H1 (cell line): Measurements from ENCODE around the gene TK1. TPM values are rescaled to one million over a fixed set of nuclear protein-coding genes. Genes with fewer than 3 reads are reported as not detected.

Experiments
- CTCF ChIA-PET: fragments of 300-600 bp; sonication (Branson Sonifier 250); formaldehyde crosslinking; loops from one replicate; lab custom pipeline; 2021; ENCODE audit not compliant: partially characterized antibody; lab: Charles Lee
- POLR2A ChIA-PET: fragments of 300-600 bp; sonication (Branson Sonifier 250); formaldehyde crosslinking; loops from one replicate; lab custom pipeline; 2021; ENCODE audit warnings: inconsistent platforms; ENCODE audit not compliant: partially characterized antibody; lab: Charles Lee
- DNase-seq, 2 experiments: peaks; one replicate each; pipeline versions ENCODE4 v3.0.0 to v3.0.0-alpha.2; 2010 to 2022; ENCODE audit warnings: low spot score in 2 of 2, low read depth in 1 of 2, mixed read lengths in 1 of 2
- FAIRE-seq: peaks from 2 replicates; lab custom pipeline; 2011; peaks lifted over from hg19 to GRCh38; lab: Jason Lieb, UNC
- H2AFZ ChIP-seq: 2 replicates; pipeline ENCODE4 v1.8.1; 2012; ENCODE audit warnings: low read length, inconsistent platforms
- H2AK5ac ChIP-seq: 2 replicates; pipeline ENCODE4 v1.6.1; 2013; ENCODE audit warnings: low read depth, low read length
- H2BK120ac ChIP-seq: replicated peaks from 2 replicates; pipeline ENCODE3; 2013; ENCODE audit warnings: low read depth, low read length, inconsistent platforms
- H2BK12ac ChIP-seq: 2 replicates; pipeline ENCODE4 v1.6.1; 2013; ENCODE audit warnings: low read depth, low read length
- H2BK15ac ChIP-seq: 2 replicates; pipeline ENCODE4 v1.6.1; 2013; ENCODE audit warnings: low read length
- H2BK20ac ChIP-seq: 2 replicates; pipeline ENCODE4 v1.6.1; 2013; ENCODE audit warnings: low read length
- H2BK5ac ChIP-seq: 2 replicates; pipeline ENCODE4 v1.6.1; 2013; ENCODE audit warnings: low read depth, low read length
- H3K14ac ChIP-seq: 2 replicates; pipeline ENCODE4 v1.6.1; 2013; ENCODE audit warnings: inconsistent platforms; ENCODE audit not compliant: insufficient read length
- H3K18ac ChIP-seq: 2 replicates; pipeline ENCODE4 v1.6.1; 2013; ENCODE audit warnings: low read length; ENCODE audit errors: extremely low read depth
- H3K23ac ChIP-seq: 2 replicates; pipeline ENCODE4 v1.6.1; 2013; ENCODE audit warnings: inconsistent platforms; ENCODE audit not compliant: insufficient read length
- H3K23me2 ChIP-seq: 2 replicates; pipeline ENCODE4 v1.6.1; 2013; ENCODE audit warnings: low read depth, low read length
- H3K27ac ChIP-seq: 2 replicates; pipeline ENCODE4 v1.6.1; 2011; ENCODE audit warnings: low read depth, low read length, inconsistent platforms
- H3K27me3 ChIP-seq, 4 experiments: replicated peaks in 1 of 4; 1 replicate in 1 of 4; 2 replicates in 3 of 4; pipeline versions ENCODE4 v1.6.1 to v1.8.1; 2011 to 2013; ENCODE audit warnings: low read length in 3 of 4, mild to moderate bottlenecking in 3 of 4, inconsistent platforms in 2 of 4, mixed read lengths in 2 of 4, moderate library complexity in 1 of 4; ENCODE audit not compliant: control insufficient read depth in 3 of 4, insufficient read depth in 3 of 4; ENCODE audit errors: extremely low read depth in 1 of 4
- H3K36me3 ChIP-seq, 4 experiments: 2 replicates each; pipeline versions ENCODE4 v1.6.1 to v1.8.1; 2011 to 2013; ENCODE audit warnings: mild to moderate bottlenecking in 4 of 4, low read length in 3 of 4, moderate library complexity in 2 of 4, control low read depth in 1 of 4, inconsistent platforms in 1 of 4; ENCODE audit not compliant: insufficient read depth in 4 of 4, control insufficient read depth in 2 of 4
- H3K4ac ChIP-seq: replicated peaks from 2 replicates; pipeline ENCODE3; 2013; ENCODE audit warnings: low read length, low read depth, mixed read lengths, inconsistent platforms; ENCODE audit not compliant: insufficient read length
- H3K4me1 ChIP-seq, 4 experiments: replicated peaks in 1 of 4; 1 replicate in 1 of 4; 2 replicates in 3 of 4; pipeline versions ENCODE4 v1.6.1 to v1.8.1; 2011 to 2013; ENCODE audit warnings: low read length in 3 of 4, inconsistent platforms in 2 of 4, mixed read lengths in 1 of 4; ENCODE audit not compliant: insufficient read depth in 4 of 4, control insufficient read depth in 3 of 4
- H3K4me2 ChIP-seq, 2 experiments: 2 replicates each; pipeline versions ENCODE4 v1.6.1 to v1.8.1; 2011 to 2013; ENCODE audit warnings: low read depth in 2 of 2, low read length in 2 of 2, control low read depth in 1 of 2, inconsistent platforms in 1 of 2, mild to moderate bottlenecking in 1 of 2; ENCODE audit not compliant: insufficient read depth in 1 of 2
- H3K4me3 ChIP-seq, 4 experiments: fragments of 200-600, 300-600 bp in 1 of 4; sonication (generic), shearing (Covaris generic), sonication (Bioruptor Twin) in 1 of 4; 2 replicates each; pipeline versions ENCODE4 v1.5.1 to v1.8.1; 2011 to 2016; ENCODE audit warnings: low read length in 4 of 4, low read depth in 3 of 4, control low read depth in 2 of 4, inconsistent platforms in 2 of 4, mild to moderate bottlenecking in 2 of 4, mixed read lengths in 1 of 4, moderate library complexity in 1 of 4; ENCODE audit not compliant: insufficient read depth in 2 of 4; ENCODE audit errors: extremely low read depth in 1 of 4
- H3K56ac ChIP-seq: replicated peaks from 2 replicates; pipeline ENCODE3; 2013; ENCODE audit warnings: low read depth, mild to moderate bottlenecking, mixed read lengths, low read length, inconsistent platforms; ENCODE audit not compliant: insufficient read length
- H3K79me1 ChIP-seq: 2 replicates; pipeline ENCODE4 v1.6.1; 2013; ENCODE audit warnings: low read depth, low read length, control low read depth
- H3K79me2 ChIP-seq, 2 experiments: 2 replicates each; pipeline versions ENCODE4 v1.6.1 to v1.8.1; 2012 to 2013; ENCODE audit warnings: low read length in 2 of 2, mild to moderate bottlenecking in 2 of 2, inconsistent platforms in 1 of 2; ENCODE audit not compliant: insufficient read depth in 2 of 2, control insufficient read depth in 1 of 2
- H3K9ac ChIP-seq, 4 experiments: replicated peaks in 1 of 4; 1 replicate in 1 of 4; 2 replicates in 3 of 4; pipeline versions ENCODE4 v1.6.1 to v1.8.1; 2011 to 2013; ENCODE audit warnings: low read depth in 3 of 4, low read length in 3 of 4, control low read depth in 2 of 4, mild to moderate bottlenecking in 2 of 4, moderate library complexity in 2 of 4, inconsistent platforms in 1 of 4; ENCODE audit errors: extremely low read depth in 1 of 4
- H3K9me3 ChIP-seq, 2 experiments: 2 replicates each; pipeline versions ENCODE4 v1.6.1 to v1.8.1; 2012 to 2013; ENCODE audit warnings: mild to moderate bottlenecking in 2 of 2, moderate library complexity in 2 of 2, control low read depth in 1 of 2, inconsistent platforms in 1 of 2, low read depth in 1 of 2, low read length in 1 of 2, mixed read lengths in 1 of 2; ENCODE audit not compliant: insufficient read depth in 2 of 2
- H4K20me1 ChIP-seq, 2 experiments: replicated peaks in 1 of 2; 2 replicates each; pipeline versions ENCODE3 to v1.8.1; 2011 to 2013; ENCODE audit warnings: inconsistent platforms in 2 of 2, low read length in 2 of 2, mild to moderate bottlenecking in 1 of 2; ENCODE audit not compliant: insufficient read depth in 2 of 2, control insufficient read depth in 1 of 2
- H4K5ac ChIP-seq: 2 replicates; pipeline ENCODE4 v1.6.1; 2013; ENCODE audit warnings: low read length, low read depth, mixed read lengths, inconsistent platforms; ENCODE audit not compliant: insufficient read length
- H4K8ac ChIP-seq: 2 replicates; pipeline ENCODE4 v1.8.0; 2013; ENCODE audit warnings: mild to moderate bottlenecking, moderate library complexity, low read length, inconsistent platforms; ENCODE audit not compliant: insufficient read depth; ENCODE audit errors: extremely low read depth
- H4K91ac ChIP-seq: replicated peaks from 2 replicates; pipeline ENCODE3; 2013; ENCODE audit warnings: low read length, mixed read lengths, inconsistent platforms; ENCODE audit not compliant: insufficient read length
- BCL11A ChIP-seq, 2 experiments: IDR thresholded peaks; one replicate each; pipeline ENCODE4 v1.6.1; 2011; ENCODE audit warnings: low read depth in 2 of 2, low read length in 2 of 2, mild to moderate bottlenecking in 2 of 2
- CEBPB ChIP-seq: IDR thresholded peaks from 2 replicates; pipeline ENCODE4 v1.6.1; 2012; ENCODE audit warnings: low read depth, low read length
- HDAC6 ChIP-seq: IDR thresholded peaks from one replicate; pipeline ENCODE4 v1.7.1; 2012; ENCODE audit warnings: low read depth, mild to moderate bottlenecking, inconsistent platforms, low read length, moderate library complexity
- POLR2A ChIP-seq, 2 experiments: IDR thresholded peaks; 1 replicate in 1 of 2; 2 replicates in 1 of 2; pipeline ENCODE4 v1.6.1; 2011; ENCODE audit warnings: low read depth in 2 of 2, low read length in 2 of 2, mild to moderate bottlenecking in 2 of 2; ENCODE audit errors: control extremely low read depth in 1 of 2
- POLR2AphosphoS5 ChIP-seq: IDR thresholded peaks from 2 replicates; pipeline ENCODE4 v1.6.1; 2011; ENCODE audit warnings: low read depth, low read length
- SIX5 ChIP-seq: IDR thresholded peaks from 2 replicates; pipeline ENCODE4 v1.6.1; 2011; ENCODE audit warnings: mild to moderate bottlenecking, low read depth, low read length
- SP2 ChIP-seq: IDR thresholded peaks from 2 replicates; pipeline ENCODE4 v1.6.1; 2012; ENCODE audit warnings: mild to moderate bottlenecking, low read length, inconsistent platforms
- TAF1 ChIP-seq: IDR thresholded peaks from 2 replicates; pipeline ENCODE4 v1.6.1; 2011; ENCODE audit warnings: mild to moderate bottlenecking, low read depth, low read length
- WGBS, 2 experiments: shearing (Covaris generic) in 1 of 2; methylation state at CpG; one replicate each; pipeline versions ENCODE4 v1.1.6 to v1.1.7; 2013 to 2015; ENCODE audit warnings: low lambda C conversion rate in 2 of 2, mixed read lengths in 2 of 2, inconsistent platforms in 1 of 2, low coverage in 1 of 2, missing lambda C conversion rate in 1 of 2; ENCODE audit not compliant: insufficient replicate concordance in 2 of 2, insufficient coverage in 1 of 2, insufficient read length in 1 of 2; ENCODE audit errors: extremely low coverage in 1 of 2, missing lambda C conversion rate in 1 of 2; 5-methylcytosine and 5-hydroxymethylcytosine counted together
- polyA plus RNA-seq, 7 experiments: library from polyadenylated mRNA; depleted of rRNA in 3 of 7; stranded (reverse) in 5 of 7; unstranded in 2 of 7; fragments of >200 nt in 5 of 7; fragments of 200-250 nt in 2 of 7; gene quantifications; 1 replicate in 5 of 7; 2 replicates in 1 of 7; 4 replicates in 1 of 7; pipeline versions ENCODE4 v1.2.1 to v1.2.3, GENCODE V29; 2011 to 2013; ENCODE audit warnings: missing spikeins in 2 of 7, mixed read lengths in 2 of 7
- total RNA-seq: library from RNA; stranded (reverse); fragmentation: NEBNext Ultra II Directional; extraction: Animal tissue kit (Norgen Biotek cat#: 25700); gene quantifications from 2 replicates; pipeline ENCODE4 v1.2.1, GENCODE V29; 2021
- TF ChIP-seq, protein P1 (sequence below), 3 experiments: IDR thresholded peaks; 1 replicate in 2 of 3; 2 replicates in 1 of 3; pipeline versions ENCODE4 v1.5.1 to v1.6.1; 2011; ENCODE audit warnings: low read length in 3 of 3, mild to moderate bottlenecking in 3 of 3, inconsistent platforms in 2 of 3, low read depth in 1 of 3, moderate library complexity in 1 of 3; ENCODE audit not compliant: insufficient read depth in 1 of 3; ENCODE audit errors: control extremely low read depth in 1 of 3

Gene TK1
- total and polyA plus RNA-seq, 2 of the 8 experiments (the other 6 are each of a cell fraction or from before 2014, with no cell fraction given) = 66.9 to 147 TPM

DNA sequence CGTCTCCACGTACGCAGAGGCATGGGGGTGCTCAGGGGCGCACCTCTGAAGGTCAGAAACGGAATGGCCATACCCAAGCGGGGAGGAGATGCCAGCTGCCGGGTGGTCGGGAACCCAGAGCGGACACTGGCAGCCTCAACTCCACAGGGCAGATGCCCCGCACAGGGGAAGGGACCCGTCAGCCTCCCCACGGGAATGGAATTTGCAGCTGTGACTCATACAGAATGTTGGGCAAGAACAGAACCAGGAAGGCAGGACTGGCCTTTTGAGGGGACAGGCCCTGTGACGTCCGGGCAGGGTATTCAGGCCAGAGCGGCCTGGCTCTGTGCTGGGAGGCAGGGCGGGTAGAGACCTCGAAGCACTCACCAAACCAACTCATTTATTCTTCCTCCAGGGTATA is 7.5 kb downstream of the TK1 start:
- Histone ChIP-seq H2BK15ac (no peak overlapping the region), H3K9ac (no peak overlapping the region), H3K27ac (no peak overlapping the region), H3K4me3 (no peak overlapping the region), H2AFZ (no peak overlapping the region), H4K91ac (no peak overlapping the region), H3K9me3 (no peaks in the 10 kb centered on the region), H3K14ac (no peak overlapping the region), H4K8ac (no peak overlapping the region), H2BK120ac (no peak overlapping the region), H2BK20ac (no peak overlapping the region), H3K4ac (no peak overlapping the region), H4K20me1 (peaks cover 8 to 16% of the 10 kb centered on the region in 2 experiments), H3K79me1 (peaks cover 3% of the 10 kb centered on the region; the same call in 1 of the 2 replicates), H3K4me2 (no peak overlapping the region), H3K23ac (no peak overlapping the region), H3K18ac (no peak overlapping the region), H3K79me2 (peaks cover 0 to 4% of the 10 kb centered on the region in 2 experiments; a peak in 1 of 4 replicates), H3K23me2 (no peaks in the 10 kb centered on the region), H2AK5ac (no peak overlapping the region), H3K36me3 (peaks cover 25 to 76% (median 52%) of the 10 kb centered on the region in 4 experiments), H2BK5ac (no peak overlapping the region), H3K56ac (no peak overlapping the region), H3K4me1 (peaks cover 0 to 3% (median under 1%) of the 10 kb centered on the region in 4 experiments; a peak in 5 of 7 replicates), H3K27me3 (no peaks in the 10 kb centered on the region), H4K5ac (no peak overlapping the region), H2BK12ac (no peak overlapping the region)
- ChIA-PET CTCF (interaction anchor here (0.6 to 10.0 kb wide), 4 partner anchors 7 to 130 kb away, joined by 3 to 87 read pairs (median 40); partner anchors contain the start of genes AFMID and TK1), POLR2A (interaction anchor here (0.8 to 1.9 kb wide), 2 partner anchors 10 to 11 kb away, joined by 3 to 8 read pairs; no protein-coding TSS in a partner anchor)
- no peak for DNase-seq
- TF ChIP-seq BCL11A (IDR thresholded peaks at IDR 0.05; ENCODE audit: low read depth in 2 of 2, low read length in 2 of 2) (no peak), TAF1 (no peak), SIX5 (no peak), CEBPB (no peak), POLR2AphosphoS5 (no peak), POLR2A (IDR thresholded peaks at IDR 0.05; ENCODE audit: control extremely low read depth in 1 of 2, low read depth in 2 of 2, low read length in 2 of 2) (0 out of 3 replicates have a peak, but pooled peaks of 1 of the 2 experiments have one; percentile 39), SP2 (no peak), HDAC6 (no peak)
- TF ChIP-seq, protein P1, sequence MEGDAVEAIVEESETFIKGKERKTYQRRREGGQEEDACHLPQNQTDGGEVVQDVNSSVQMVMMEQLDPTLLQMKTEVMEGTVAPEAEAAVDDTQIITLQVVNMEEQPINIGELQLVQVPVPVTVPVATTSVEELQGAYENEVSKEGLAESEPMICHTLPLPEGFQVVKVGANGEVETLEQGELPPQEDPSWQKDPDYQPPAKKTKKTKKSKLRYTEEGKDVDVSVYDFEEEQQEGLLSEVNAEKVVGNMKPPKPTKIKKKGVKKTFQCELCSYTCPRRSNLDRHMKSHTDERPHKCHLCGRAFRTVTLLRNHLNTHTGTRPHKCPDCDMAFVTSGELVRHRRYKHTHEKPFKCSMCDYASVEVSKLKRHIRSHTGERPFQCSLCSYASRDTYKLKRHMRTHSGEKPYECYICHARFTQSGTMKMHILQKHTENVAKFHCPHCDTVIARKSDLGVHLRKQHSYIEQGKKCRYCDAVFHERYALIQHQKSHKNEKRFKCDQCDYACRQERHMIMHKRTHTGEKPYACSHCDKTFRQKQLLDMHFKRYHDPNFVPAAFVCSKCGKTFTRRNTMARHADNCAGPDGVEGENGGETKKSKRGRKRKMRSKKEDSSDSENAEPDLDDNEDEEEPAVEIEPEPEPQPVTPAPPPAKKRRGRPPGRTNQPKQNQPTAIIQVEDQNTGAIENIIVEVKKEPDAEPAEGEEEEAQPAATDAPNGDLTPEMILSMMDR (IDR thresholded peaks at IDR 0.05; ENCODE audit: control extremely low read depth in 1 of 3, insufficient read depth in 1 of 3, low read depth in 1 of 3, low read length in 3 of 3) = no peak
- WGBS, 2 experiments = 95% methylated on average over 17 of the region's 17 CpGs; no CpG with 5 or more reads in 1 of the 2 experiments
- FAIRE-seq = no peak
